H1 (cell line): ENCODE measurements around the gene SLC16A5.

Experiments used
- EZH2 ChIP-seq: fragments of 200-600 bp; sonication (generic); IDR thresholded peaks from 2 replicates; pipeline ENCODE4 v1.7.1; 2012; ENCODE audit warnings: low read depth, mild to moderate bottlenecking, moderate library complexity, low read length, inconsistent platforms; ENCODE audit not compliant: severe bottlenecking
- POLR2A ChIP-seq, 2 experiments: IDR thresholded peaks; 1 replicate in 1 of 2; 2 replicates in 1 of 2; pipeline ENCODE4 v1.6.1; 2011; ENCODE audit warnings: low read depth in 2 of 2, low read length in 2 of 2, mild to moderate bottlenecking in 2 of 2; ENCODE audit errors: control extremely low read depth in 1 of 2
- TAF1 ChIP-seq: IDR thresholded peaks from 2 replicates; pipeline ENCODE4 v1.6.1; 2011; ENCODE audit warnings: mild to moderate bottlenecking, low read depth, low read length
- TCF12 ChIP-seq: IDR thresholded peaks from 2 replicates; pipeline ENCODE4 v1.6.1; 2011; ENCODE audit warnings: low read depth, mild to moderate bottlenecking, low read length
- TF ChIP-seq, protein P1 (sequence below), 3 experiments: IDR thresholded peaks; 1 replicate in 2 of 3; 2 replicates in 1 of 3; pipeline versions ENCODE4 v1.5.1 to v1.6.1; 2011; ENCODE audit warnings: low read length in 3 of 3, mild to moderate bottlenecking in 3 of 3, inconsistent platforms in 2 of 3, low read depth in 1 of 3, moderate library complexity in 1 of 3; ENCODE audit not compliant: insufficient read depth in 1 of 3; ENCODE audit errors: control extremely low read depth in 1 of 3

DNA sequence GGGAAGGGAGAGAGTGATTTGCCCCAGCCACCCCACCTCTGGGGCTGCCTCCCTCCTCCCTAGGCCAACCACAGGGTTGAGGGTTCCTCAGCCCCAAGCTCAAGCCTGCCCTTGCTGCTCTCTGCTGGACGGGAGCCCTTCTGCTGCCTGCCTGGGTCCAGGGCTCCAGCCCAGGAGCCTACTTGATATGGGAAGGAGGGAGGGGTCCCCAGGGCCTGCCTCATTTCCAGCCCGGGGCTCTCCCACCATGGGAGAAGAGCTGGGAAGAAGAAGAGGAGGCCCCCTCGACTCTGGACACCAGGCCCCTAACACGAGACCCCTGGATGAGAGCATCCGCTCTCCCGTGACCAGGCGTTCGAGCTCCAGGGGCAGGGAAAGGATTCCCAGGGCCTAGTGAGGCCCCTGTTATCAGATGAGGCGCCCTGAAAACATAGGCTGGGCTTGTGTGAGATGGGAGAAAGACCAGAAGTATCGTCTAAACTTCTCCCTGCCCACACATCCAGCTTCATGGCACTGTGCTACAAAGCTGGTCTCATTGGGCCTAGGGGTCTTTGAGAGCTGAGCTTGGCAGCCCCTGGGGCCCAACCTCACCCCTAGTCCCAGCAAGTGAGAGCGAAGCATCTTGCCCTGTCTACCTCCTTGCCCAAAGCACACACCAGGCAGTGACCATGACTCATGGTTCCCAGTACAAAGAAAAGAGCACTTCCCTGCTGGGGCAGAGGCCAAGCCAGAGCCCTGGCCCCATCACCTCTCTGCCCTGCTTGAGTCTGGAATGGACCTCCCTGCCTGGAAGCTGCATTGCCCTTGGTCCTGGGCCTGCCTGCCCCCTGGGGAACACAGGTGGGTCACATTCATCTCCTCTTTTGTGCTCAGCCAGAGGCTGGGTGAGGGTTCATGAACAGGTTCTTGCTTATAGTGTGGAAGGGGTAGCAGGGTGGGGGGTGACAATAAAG lies 987 bp downstream of the SLC16A5 start:
- TF ChIP-seq, protein P1, sequence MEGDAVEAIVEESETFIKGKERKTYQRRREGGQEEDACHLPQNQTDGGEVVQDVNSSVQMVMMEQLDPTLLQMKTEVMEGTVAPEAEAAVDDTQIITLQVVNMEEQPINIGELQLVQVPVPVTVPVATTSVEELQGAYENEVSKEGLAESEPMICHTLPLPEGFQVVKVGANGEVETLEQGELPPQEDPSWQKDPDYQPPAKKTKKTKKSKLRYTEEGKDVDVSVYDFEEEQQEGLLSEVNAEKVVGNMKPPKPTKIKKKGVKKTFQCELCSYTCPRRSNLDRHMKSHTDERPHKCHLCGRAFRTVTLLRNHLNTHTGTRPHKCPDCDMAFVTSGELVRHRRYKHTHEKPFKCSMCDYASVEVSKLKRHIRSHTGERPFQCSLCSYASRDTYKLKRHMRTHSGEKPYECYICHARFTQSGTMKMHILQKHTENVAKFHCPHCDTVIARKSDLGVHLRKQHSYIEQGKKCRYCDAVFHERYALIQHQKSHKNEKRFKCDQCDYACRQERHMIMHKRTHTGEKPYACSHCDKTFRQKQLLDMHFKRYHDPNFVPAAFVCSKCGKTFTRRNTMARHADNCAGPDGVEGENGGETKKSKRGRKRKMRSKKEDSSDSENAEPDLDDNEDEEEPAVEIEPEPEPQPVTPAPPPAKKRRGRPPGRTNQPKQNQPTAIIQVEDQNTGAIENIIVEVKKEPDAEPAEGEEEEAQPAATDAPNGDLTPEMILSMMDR (IDR thresholded peaks at IDR 0.05; ENCODE audit: control extremely low read depth in 1 of 3, insufficient read depth in 1 of 3, low read depth in 1 of 3, low read length in 3 of 3), result no peak
- TF ChIP-seq EZH2, result no peak
- TF ChIP-seq TAF1, result no peak
- no peak; a peak in 1 of 3 replicates for TF ChIP-seq POLR2A (IDR thresholded peaks at IDR 0.05; ENCODE audit: control extremely low read depth in 1 of 2, low read depth in 2 of 2, low read length in 2 of 2)
- no peak for TF ChIP-seq TCF12
